Measurements from ENCODE around the gene TMEM130.
"Not testable (repeated sequence)": the region's sequence is repeated elsewhere in the genome, so short reads cannot be mapped to it uniquely, and the experiment has no call there.

The TMEM130 gene

GRCh38 chr7:98877692-98878364, 8.0 kb upstream of the TMEM130 start:
- no peak for DNase-seq (ENCODE audit: low spot score)

DNA sequence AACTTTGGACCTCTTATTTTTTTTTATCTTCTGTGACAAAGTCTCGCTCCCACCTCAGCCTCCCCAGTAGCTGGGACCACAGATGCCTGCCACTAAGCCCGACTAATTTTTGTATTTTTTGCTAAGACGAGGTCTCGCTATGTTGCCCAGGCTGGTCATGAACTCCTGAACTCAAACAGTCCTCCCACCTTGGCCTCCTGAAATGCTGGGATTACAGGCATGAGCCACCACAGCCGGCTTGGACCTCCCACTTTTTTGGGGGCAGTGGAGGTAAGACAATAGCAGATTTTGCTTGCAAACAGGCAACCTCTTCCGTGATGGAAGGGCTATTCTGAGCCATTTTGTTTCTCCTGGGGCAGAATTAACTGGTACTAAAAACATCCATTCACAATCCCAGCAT, 7.3 kb upstream of the TMEM130 start:
- no peak for DNase-seq (ENCODE audit: low spot score)

DNA sequence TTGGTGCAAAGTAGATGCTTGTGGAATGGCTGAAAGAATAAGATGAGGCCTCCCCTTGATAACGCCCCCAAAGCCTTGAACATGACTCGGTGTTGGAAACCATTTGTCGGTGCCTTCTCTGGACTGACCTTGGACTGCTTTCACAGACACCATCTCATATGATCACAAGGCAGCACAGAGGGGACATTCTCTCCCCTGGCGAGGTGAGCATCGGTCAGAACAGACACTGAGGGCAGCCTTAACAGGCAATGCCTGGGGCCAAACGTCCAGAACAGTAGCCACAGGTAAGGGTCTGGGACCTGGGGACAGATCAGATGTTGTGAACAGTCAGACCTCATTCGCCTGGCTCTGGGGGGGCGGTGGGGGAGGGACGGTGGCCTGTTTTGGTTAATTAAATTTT, 5.7 kb upstream of the TMEM130 start:
- no peak for DNase-seq (ENCODE audit: low spot score)

DNA sequence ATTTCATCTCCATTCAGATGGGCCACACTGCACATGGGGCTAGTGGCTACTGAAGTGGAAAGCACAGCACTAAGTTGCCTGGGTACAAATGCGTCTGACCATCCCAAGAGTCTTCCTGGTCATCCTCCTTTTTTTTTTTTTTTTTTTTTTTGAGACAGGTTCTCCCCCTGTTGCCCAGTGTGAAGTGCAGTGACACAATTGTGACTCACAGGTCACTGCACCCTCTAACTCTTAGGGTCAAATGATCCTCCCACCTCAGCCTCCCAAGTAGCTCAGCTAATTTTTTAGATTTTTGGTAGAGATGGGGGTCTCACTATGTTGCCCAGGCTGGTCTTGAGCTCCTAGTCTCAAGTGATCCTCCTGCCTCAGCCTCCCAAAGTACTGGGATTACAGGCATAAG, 5.1 kb upstream of the TMEM130 start:
- DNase-seq (ENCODE audit: low spot score), result no peak

GRCh38 chr7:98873610-98874009, 3.8 kb upstream of the TMEM130 start:
- not testable (repeated sequence) for DNase-seq (ENCODE audit: low spot score)

DNA sequence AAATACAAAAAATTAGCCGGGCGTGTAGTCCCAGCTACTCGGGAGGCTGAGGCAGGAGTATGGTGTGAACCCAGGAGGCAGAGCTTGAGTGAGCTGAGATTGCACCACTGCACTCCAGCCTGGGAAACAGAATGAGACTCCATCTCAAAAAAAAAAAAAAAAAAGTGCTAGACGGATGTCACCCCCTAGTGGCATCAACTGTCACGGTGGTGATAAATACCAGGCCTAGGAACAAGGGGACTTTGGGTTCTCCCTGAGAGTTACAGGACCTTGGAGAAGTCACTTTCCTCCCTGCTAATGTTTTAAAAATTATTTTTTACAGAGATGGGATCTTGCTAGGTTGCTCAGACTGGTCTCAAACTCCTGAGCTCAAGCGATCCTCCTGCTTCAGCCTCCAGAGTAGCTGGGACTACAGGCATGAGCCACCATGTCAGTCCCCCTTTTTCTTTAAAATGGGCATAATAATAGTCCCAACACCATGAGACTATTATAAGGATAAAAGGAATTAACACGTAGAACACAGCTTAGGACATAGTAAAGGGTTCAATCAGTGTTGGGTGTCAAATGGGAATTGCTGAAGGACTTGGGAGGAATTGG, 2.6 kb upstream of the TMEM130 start:
- no peak for DNase-seq (ENCODE audit: low spot score)

GRCh38 chr7:98870807-98871491, 1.1 kb upstream of the TMEM130 start:
- DNase-seq (ENCODE audit: low spot score), result no peak

- DNase-seq (ENCODE audit: low spot score), result peak; percentile 68
Measured at GRCh38 chr7:98870121-98870651, 372 bp upstream of the TMEM130 start.

DNA sequence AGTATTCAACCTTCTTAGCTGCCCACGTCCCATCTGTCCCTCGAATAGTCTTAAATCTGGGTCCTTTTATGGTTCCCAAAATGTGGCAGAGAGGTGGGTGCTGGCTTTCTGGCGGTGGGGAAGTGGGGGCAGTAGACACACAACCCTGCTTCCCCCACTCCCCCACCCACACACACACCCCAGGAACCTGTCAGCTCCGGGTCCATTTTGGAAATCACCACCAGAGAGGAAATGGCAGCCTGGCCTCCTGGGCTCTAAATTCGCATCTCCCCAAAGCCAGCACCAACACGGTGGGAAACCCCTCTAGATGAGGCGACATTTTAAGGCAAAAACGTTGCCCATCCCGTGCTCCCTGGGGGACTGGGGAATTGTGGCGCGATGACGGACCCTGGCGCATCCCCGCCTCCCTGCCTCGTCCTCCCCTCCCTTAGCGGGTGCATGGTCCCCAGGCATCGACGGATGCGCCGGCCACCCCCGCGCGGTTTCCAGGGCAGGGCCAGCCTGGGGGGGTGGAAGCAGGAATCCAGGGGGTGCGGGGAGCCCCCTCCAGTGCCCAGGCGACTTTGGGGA, 702 bp downstream of the TMEM130 start:
- no peak for DNase-seq (ENCODE audit: low spot score)

DNA sequence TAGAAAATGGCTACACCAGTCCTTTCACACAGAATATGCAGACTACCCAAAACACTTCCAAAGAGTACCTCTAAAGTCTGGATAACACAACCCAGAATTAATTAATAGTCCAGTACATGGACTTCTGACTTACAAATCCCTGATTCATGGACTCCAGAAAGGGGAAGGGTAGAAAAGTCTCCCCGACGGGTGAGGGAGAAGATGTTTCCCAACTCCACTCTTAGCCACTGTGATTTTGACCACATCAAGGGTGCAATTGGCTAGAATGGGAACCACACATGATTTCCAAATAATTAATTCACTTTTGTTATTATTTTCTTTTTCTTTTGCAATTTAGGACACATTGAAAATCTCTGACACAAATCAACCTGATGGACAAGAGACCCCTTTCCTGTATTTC, 1.4 kb downstream of the TMEM130 start:
- DNase-seq (ENCODE audit: low spot score), result no peak

DNA sequence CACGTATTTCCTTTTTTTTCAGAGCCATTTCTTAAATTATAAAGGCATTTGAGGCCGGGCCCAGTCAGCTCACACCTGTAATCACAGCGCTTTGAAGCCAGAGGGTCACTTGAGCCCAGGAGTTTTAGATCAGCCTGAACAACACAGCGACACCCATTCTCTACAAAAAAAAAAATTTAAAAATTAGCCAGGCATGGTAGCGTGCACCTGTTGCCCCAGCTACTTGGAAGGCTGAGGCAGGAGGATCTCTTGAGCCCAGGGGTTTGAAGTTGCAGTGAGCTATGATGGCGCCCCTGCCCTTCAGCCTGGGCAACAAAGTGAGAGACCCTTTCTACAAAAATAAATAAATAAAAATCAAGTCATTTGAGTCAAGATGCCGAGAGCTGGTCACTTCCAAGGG, 3.0 kb downstream of the TMEM130 start:
- DNase-seq (ENCODE audit: low spot score), result no peak

- DNase-seq (ENCODE audit: low spot score), result no peak
Measured at GRCh38 chr7:98866351-98866750, 3.5 kb downstream of the TMEM130 start.

- DNase-seq (ENCODE audit: low spot score), result no peak
Measured at GRCh38 chr7:98864731-98865453, 4.9 kb downstream of the TMEM130 start.

GRCh38 chr7:98863601-98864000, 6.2 kb downstream of the TMEM130 start:
- no peak for DNase-seq (ENCODE audit: low spot score)

GRCh38 chr7:98862716-98863420, 6.9 kb downstream of the TMEM130 start:
- no peak for DNase-seq (ENCODE audit: low spot score)

DNA sequence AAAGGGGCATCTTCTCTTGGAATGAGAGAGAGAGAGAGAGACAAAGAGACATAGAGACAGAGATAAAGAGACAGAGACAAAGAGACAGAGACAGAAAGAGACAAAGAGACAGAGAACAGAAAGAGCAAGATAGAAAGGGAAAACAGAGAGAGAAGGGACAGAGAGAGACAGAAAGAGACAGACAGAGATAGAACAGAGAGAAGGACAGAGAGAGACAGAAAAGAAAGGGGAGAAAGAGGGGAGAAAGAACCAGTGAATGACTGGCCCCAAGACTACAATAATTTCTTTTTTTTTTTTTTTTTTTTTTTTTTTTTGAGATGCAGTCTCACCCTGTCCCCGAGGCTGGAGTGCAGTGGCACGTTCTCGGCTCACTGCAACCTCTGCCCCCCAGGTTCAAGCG, 7.6 kb downstream of the TMEM130 start:
- DNase-seq (ENCODE audit: low spot score), result no peak

DNA sequence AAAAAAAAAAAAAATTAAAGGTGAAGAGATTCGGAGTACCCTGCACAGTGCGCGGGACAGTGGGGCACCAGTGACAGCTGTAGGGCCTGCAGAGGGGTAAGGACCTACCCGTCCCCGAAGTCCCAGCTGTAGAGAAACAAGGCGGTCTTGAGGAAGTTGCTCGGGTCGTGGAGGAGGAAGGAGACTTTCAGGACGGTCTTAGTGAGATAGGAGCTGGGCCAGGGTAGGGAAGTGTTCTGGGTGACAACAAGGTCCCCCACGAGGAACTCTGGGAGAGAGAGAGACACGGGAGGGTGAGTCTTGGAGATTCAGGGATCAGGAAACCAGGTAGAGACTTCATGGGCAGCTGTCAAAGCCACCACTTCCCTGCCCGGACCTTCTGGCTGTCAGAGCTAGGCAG, 9.7 kb downstream of the TMEM130 start:
- DNase-seq (ENCODE audit: low spot score), result no peak

DNA sequence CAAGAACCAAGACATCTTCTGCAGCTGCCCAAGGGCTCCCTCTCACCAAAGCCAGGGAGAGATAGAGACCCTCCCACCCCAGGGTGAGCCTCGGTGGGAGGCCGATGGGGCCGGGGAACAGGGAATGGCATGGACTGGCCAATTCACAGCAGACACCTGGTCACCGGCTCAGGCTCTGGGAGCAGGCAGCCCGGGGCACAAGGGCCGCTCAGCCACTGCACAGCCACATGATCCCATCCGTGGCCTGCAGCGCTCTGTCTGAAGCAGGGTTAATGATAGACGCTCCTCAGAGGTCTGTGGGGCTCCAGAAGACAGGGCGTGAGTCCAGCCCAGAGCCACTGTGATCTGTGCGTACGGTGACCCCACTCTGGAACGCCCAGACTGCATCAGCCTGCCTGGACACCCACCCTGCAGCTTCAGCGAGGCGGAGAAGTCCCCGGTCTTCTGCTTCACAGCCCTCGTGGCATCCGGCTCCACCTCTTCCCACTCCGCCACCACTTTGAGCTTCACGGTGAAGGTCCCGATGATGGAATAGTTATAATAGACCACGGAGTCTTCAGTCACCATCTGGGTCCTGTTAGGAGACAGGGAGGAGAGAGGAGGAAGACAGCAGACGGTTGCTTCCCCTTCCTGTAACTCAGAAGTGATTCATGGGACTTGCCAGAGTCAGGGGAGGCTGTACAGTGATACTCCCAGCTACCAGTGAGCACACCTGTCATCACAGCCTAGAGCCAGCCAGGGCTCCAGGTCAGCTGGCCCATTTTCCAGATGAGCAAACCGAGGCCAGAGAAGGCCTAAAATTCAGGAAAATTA, 14.0 kb downstream of the TMEM130 start:
- no peak for DNase-seq (ENCODE audit: low spot score)

- DNase-seq (ENCODE audit: low spot score), result peak; percentile 59
Measured at GRCh38 chr7:98852826-98853225, 17.0 kb downstream of the TMEM130 start.

- DNase-seq (ENCODE audit: low spot score), result no peak
Measured at GRCh38 chr7:98848918-98849317, 20.9 kb downstream of the TMEM130 start.

GRCh38 chr7:98842552-98842951, 27.3 kb downstream of the TMEM130 start:
- DNase-seq (ENCODE audit: low spot score), result not testable (repeated sequence)

All from AG20443 (cell line).